NCI-H1048 (cell line): ENCODE results near the gene TMEM156.
"Not testable (repeated sequence)": the region's sequence is repeated elsewhere in the genome, so short reads cannot be mapped to it uniquely, and the experiment has no call there.

Experiments
- DNase-seq: peaks from one replicate; lab custom pipeline; 2025; lab: John Stamatoyannopoulos, UW

TMEM156 gene

DNA sequence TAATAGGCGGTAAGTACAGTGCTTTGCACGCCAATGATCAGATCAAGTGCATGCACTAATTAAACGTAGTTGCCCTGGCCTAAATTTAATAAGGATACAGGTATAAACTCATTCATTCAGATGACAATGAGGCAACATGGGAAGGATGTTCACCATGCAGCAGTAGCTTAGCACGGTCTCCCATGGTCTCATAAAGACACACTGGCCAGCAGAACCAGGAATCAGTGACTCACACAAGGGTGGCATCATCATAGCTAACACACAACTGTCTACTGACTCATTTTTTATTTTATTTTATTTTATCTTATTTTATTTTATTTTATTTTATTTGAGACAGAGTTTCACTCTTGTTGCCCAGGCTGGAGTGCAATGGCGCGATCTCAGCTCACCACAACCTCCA, 42.7 kb downstream of the TMEM156 start:
- no peak for DNase-seq

DNA sequence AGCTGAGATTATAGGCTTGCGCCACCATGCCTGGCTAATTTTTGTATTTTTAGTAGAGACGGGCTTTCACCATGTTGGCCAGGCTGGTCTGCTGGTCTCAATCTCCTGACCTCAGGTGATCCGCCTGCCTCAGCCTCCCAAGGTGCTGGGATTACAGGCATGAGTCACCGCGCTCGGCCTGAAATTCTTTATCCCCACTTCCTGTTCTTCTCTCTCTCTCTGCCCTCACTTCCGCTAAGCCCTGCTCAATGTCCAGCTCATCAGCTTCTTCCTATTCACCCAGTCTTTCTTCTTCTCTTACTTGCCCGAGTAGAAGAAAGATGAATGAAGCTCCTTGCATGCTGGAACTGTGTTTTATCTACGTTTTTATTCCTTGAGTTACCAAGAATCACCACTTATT, 43.9 kb downstream of the TMEM156 start:
- not testable (repeated sequence) for DNase-seq

DNA sequence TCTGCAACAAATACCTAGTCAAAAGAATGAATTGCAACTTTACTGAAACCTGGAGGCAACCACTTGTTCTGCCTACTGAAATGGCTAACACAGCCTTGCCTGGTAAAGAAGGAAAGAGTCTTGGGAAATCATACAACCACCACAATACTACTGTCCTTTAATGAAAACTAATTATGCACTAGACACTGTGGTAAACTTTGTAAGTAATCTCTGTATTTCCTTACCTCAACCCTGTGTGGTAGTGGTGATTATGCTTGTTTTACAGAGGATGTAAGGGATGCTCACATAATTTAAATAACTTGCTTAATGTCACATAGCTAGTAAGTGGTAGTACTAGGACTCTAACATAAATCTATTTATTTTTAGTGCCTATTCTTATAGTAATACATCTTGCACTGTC, 44.7 kb downstream of the TMEM156 start:
- DNase-seq, result no peak

DNA sequence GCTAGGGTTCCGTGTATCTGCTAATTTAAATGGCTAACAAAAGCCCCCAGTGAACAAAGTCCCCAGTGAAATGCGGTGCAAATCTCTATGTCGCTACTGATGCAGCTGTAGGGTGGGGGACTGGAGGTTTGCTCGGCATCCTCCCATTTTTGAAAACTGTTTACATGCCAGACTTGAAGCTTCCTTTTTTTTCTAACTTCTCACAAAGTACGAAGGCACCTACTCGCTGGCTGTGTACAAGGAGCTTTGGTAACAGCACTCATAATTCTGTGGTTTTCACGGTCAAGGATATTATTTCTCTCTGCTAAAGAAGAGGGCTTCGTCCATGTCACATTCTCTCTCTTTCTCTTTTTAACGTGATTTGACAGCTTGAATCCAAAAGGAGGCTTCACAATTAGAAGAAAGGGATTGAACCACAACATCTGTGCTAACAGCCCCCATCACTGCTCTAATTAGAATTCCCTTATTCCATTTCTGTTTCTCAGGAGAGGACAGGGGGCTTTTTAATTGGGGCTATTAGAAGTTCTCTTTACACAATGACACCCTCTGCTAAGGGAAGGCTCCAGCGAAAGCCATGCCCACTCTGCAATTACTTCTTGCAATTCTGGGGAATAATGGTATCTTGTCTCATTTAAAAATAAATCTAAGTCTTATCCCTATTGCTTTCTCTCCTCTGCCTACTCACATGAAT, 46.7 kb downstream of the TMEM156 start:
- no peak for DNase-seq

DNA sequence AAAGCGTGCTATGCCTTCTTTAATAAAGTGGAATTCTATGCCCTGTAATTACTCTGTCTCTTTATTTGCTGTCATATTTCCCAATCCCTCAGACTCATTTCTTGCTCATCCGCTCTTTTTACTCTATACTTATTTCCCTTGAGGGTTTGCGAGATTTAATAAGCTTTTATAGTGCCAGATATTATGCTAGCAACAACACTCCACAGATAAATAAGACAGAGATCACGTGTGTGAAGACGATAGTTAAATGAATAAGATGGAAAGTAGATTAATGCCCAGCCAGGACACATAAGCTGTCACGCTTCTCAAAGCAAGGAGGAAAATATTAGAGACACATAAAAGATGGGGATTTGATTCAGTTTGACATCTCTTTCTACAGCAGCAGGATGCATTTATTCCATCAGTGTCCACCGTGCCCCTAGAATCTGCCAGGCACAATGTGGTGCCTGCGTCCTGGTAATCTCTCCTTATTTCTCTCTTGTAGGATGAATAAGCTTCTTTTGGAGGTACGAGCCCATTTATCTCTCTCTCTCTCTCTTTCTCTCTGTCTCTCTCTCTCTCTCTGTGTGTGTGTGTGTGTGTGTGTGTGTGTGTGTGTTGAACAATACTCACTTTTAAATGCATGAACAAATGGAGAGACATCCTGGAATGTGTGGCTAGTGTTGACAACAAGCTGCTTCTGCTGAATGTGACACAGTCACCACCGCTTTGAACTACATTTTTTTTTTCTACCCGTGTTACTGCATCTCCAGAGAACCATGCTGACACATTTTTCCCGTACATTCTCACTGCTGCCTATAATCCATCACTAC, 48.2 kb downstream of the TMEM156 start:
- no peak for DNase-seq

DNA sequence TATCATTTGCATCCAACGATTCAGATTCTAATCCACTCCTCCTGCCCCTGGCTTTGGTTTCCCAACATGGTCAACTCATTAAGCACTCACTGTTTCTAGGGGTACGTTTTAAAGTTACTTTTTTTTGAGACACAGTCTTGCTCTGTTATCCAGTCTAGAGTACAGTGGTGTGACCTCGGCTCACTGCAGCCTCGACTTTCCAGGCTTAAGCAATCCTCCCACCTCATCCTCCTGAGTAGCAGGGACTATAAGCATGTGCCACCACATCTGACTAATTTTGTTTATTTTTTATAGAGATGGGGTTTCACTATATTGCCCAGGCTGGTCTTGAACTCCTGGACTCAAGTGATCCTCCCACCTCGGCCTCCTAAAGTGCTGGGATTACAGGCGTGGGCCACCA, 48.9 kb downstream of the TMEM156 start:
- DNase-seq, result no peak

DNA sequence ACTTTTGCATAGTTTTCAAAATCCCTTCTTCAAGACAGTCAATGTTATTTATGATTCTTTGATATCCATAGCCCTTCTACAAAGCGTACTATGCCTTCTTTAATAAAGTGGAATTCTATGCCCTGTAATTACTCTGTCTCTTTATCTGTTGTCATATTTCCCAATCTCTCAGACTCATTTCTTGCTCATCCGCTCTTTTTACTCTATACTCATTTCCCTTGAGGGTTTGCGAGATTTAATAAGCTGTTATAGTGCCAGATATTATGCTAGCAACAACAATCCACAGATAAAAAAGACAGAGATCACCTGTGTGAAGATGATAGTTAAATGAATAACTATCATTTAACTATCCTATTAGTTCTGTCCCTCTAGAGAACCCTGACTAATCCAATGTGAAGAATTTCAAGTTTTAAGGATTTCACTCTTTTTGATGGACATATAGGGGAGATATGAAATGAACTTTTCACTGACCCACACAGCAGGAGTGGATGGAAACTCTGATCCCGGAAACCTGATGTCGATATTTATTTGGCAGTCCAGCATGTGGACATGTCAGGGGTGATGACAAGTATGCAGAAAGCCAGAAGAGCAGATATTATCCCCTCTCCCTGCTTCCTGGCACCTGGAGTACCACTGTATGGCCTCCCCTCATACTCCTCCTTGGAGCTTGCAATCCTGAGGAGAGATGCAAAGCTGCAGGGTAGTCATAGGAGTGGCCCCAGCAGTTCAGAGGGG, 49.7 kb downstream of the TMEM156 start:
- DNase-seq, result no peak

DNA sequence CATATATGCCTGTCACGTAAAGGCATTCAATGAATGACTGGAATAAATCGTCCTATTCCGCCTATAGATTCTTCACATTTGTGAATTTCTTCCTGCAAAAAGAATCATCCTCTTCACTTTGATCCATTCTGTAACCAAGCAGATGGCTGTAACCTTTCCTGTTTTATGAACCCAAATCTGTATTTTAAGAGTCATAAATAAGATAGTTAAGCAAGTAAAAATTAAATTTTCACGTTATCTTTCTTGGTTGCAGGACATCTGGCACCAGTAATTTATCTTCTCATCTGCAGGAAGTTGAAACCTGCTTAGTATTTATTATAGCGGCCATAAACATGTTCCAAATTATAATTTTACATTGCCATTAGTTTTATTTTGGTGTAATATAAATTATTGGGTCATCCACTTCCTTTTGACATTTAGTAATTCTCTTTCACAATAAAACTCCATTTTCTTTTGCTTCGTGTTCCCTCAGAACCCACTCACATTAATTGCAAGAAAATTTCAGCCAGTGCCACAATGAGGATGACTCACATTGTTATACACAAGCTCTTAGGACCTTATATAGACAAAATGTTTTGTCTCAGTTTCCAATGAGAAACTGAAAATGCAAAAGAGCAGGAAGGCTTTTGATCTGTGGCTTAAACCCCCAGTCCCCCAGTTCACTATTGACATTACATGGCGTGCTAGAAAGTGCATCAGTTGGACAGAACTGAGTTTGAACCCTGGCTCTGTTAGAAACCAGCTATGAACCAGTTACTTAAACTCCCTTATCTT, 51.1 kb downstream of the TMEM156 start:
- no peak for DNase-seq

DNA sequence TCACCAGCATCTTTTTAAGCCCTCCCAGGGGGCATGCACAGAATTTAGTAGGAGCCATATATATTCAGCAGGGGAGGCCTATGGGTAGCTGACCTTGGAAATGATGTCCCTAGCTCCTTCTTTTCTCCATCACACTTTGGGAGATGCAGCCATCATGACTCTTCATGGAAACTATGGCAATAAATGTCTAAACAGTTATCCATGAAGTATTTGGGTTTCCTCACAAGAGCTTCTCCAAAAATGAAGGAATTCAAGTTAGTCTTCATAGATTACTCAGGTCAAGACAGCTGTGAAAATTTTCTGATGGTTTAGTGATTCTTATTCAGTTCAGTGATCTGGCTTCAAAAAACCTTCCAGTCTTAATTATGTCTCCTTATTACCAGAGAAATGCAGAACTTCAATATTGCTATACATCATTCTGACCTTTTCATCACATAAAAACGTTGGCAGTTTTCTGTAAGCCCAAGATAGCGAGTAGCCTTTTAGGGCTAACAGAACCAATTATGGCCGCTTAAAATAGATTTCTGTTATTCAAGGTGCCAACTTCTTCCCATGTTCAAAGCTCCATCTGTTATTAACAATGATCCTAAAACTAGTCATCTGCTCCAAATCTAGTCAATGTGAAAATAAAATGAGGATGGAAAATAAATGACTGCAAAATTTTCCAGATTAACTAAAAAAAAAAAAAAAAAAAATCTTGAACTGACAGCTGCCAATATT, 52.5 kb downstream of the TMEM156 start:
- DNase-seq, result no peak

DNA sequence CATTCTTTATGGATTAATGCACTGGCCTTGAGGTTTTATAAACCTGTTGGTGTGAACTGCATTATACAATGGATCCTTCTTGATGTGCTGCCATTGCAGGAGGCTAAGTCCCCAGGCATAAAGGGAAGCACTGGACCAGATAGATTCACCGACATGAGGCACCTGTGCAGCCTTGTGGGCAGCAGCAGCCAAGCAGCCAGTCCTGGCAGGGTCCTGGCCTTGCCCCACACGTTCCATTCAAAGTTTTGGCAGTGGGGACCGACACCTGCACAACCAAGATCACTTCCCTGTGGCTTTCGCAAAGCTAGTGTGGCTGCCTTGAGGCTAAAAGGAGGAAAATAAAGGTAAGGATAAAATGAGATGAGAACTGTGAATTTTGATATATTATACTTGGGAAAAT, 53.1 kb downstream of the TMEM156 start:
- DNase-seq, result no peak

DNA sequence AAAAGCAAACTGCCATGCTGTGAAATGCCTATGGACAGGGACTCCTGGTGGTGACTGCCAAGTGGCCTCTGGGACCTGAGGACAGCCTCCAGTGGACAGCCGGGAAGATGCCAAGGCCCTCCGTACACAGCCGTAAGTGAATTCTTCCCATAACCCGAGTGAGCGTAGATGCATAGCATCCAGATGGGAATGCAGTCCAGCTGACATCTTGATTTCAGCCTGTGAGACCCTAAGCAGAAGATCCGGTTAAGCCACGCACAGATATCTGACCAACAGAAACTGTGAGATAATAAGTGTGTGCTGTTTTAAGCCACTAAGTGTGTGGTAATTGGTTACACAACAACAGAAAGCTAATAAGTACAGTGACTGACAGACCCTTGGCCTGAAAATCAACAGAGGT, 55.9 kb downstream of the TMEM156 start:
- no peak for DNase-seq

DNA sequence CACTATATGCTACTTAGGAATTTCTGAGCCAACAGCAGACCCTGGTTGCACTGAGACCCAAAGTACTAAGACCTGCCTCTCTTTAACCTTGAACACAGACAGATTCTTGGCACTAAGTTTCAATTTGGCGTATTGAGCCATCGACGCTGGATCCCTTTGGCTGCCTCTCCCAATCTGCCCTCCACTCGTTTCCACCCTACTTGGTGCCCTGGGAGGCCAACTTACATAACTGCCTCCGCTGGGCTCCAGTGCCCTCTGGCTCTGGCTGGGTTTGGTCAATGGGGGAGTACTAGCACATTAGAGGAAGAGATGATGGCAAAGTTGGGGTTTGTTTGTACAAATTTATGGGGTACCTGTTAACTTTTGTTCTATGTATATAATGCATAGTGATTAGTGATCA, 63.5 kb downstream of the TMEM156 start:
- no peak for DNase-seq

DNA sequence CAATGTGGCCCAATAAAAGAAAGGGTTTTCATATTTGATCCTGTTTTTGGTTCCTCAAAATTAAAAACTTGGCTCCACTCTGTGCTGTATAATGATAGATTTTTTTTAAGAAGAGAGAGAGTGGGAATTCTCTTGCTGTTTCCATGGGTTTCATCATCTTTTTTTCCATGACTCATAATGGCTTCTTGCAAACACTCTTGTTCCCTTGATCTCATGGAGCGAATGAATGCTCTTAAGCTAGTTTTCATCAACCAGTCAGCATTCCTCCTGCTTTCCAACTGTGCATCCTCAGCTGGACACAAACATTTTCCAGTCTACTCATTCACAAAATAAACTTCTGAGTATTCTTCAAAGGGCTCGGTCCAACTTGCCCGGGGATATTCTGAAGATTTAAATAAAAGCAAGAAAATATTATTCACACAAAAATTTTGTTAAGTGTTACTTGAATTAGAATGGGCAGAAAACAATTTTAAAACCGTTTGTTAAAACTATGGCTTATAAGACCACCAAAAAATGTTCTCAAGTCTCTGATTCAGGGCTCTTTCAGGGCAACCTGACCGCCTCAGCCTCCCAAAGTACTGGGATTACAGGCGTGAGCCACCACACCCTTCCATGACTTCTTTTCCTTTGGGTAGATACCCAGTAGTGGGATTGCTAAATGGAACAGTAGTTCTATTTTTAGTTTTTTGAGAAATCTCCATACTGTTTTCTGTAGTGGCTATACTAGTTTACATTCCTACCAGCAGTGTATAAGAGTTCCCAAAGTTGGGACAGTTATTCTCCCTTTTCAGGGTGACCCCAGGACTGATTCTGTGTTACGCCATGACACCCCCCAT, 64.7 kb downstream of the TMEM156 start:
- no peak for DNase-seq

DNA sequence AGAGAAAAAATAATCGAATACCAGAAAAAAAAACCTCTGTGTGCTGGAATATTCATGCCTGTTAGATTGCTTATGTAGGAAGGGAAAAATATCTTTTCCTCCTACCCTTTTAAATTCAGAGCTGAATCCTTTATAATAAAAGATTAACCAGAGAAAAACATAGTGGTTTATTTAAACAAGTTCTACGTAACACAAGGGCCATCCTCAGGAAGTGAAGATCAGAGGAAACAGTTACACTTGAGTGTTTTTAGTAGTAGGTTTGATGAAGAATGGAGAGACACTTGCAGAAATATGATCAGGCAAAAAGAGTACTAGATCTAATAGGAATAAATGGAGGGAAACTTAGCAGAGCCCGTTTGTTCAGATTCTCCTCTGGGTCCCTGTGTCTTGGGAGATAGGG, 66.3 kb downstream of the TMEM156 start:
- no peak for DNase-seq

DNA sequence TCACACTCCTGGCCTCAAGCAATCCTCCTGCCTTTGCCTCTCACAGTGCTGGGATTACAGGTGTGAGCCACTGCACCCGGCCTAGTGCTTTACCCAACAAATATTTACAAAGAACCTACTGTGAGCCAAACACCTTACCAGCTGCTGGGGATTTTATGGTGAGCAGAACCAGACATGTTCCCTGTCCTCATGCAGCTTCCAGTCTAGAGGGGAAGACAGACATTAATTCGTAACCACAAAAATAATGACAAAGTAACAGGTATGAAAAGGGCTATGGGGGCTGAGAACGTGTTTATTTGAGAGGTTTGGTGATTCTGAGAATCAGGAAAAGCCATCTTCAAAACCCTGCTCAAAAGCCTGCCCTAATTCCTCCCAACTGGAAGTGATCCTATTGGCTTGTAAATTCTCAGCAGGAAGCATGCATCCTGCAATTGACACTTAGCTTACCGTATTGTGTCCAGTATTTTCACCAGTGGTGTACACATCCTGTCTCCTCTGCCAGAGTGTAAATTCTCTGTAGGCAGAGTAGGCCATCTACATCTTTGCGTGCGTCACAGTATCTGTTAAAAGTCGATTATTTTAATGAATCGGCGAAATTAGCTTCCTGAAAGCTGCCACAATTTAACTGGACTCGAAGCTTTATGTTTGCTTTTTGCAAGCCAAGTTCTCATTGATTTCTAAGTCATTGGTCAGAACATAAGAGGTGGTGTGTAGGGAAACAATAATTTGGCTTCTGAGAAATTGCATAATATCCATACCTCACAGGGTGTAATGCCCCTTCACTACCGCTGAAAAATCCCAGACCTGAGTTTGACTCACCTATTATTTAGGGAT, 67.0 kb downstream of the TMEM156 start:
- no peak for DNase-seq

DNA sequence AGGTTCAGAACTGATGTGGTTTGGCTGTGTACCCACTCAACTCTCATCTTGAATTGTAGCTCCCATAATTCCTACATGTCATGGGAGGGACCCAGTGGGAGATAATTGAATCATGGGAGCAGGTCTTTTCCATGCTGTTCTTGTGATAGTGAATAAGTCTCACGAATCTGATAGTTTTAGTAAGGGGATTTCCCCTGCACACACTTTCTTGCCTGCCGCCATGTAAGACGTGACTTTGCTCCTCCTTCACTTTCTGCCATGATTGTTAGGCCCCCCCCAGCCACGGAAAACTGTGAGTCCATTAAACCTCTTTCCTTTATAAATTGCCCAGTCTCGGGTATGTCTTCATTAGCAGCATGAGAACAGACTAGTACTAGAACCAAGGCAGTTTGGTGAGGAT, 73.0 kb downstream of the TMEM156 start:
- DNase-seq, result not testable (repeated sequence)

DNA sequence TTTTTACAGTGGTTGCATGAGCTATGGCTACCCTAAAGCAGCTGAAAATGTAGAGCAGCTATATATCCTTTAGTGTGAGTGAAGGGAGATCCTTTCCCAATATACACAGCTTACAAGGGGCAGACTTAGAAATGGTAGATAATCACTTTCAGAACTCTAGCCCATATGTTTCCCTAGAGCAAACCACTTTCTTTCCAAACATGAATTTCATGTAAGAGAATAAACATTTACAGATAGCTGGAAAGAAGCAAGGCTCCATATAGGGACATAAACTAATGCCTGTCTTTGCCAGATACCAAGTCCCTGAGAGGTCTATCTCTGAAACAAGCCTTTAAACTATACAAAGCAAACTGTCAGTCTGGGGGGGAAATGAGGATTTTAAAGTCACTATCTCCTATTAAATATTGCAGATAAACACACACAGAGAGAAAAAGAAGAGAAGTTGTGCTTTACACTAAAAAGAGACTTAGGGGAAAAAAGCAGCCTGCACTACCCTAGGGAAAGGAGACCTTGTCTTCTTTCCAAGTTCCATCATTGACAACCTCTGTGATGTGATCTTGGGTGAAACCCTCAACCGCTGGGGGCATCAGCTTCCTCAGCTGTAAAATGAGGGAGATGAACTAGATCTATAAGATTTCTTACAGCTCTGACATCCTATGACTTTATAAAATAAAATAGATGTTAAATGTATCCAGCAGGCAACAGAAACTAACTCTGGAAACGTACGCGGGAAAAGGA, 73.6 kb downstream of the TMEM156 start:
- no peak for DNase-seq

DNA sequence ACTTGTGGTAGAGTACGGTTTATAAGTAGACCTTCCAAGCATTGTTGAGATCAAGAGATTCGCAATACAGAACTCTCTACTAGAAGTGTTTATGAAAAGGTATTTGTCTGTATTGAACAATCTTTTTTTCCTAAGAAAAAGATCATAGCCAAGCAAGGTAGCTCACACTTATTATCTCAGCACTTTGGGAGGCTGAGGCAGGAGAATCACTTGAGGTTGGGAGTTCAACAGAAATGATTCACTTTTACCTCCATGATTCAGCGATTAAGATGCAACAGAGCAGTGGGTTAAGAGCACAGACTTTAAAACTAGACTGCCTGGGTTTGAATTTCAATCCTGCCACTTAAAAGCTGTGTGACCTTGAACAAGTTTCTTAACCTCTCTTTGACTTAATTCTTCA, 74.3 kb downstream of the TMEM156 start:
- DNase-seq, result no peak

DNA sequence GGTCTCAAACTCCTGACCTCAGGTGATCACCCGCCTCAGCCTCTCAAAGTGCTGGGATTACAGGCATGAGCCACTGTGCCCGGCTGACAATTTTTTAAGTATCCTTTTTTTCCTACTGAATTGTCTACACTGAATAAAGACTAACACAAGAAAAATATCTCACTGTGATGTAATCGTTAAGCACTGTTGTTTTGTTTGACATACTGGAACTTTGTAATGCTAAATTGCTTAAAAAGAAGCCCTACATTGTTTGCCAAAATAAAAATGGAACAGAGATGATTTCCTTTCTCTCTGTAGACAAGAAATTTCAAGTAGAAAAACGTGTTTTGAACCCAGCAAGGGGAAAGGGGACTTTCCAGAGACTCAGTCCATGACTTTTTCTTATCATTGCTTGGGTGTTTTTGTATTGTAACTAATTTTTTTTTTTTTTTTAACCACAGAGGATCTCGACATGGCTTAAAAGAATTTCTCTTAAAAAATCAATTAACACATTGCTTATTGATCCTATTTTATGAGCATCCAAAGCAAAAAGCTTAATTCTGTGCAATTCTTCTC, 74.9 kb downstream of the TMEM156 start:
- DNase-seq, result no peak
